Measurements from ENCODE around the gene GPD2.

GPD2 gene

GRCh38 chr2:156532989-156533388 is 96.8 kb downstream of the GPD2 start:
- Histone ChIP-seq H3K27ac (ENCODE audit: extremely low read depth, low read depth, low read length) (no peak overlapping the region), H3K36me3 (ENCODE audit: control insufficient read depth in 2 of 2, insufficient read depth in 1 of 2, low read length in 2 of 2) (no peaks in the 10 kb centered on the region), H3K4me1 (ENCODE audit: control insufficient read depth, insufficient read depth, low read length) (no peaks in the 10 kb centered on the region), H3K9me3 (ENCODE audit: control insufficient read depth, insufficient read depth, low read depth, low read length) (no peaks in the 10 kb centered on the region), H3K4me3 (ENCODE audit: low read depth, low read length) (no peak overlapping the region)
- POLR2A ChIA-PET: no interaction called here
- CTCF ChIA-PET: no interaction called here
- TF ChIP-seq, protein P1, sequence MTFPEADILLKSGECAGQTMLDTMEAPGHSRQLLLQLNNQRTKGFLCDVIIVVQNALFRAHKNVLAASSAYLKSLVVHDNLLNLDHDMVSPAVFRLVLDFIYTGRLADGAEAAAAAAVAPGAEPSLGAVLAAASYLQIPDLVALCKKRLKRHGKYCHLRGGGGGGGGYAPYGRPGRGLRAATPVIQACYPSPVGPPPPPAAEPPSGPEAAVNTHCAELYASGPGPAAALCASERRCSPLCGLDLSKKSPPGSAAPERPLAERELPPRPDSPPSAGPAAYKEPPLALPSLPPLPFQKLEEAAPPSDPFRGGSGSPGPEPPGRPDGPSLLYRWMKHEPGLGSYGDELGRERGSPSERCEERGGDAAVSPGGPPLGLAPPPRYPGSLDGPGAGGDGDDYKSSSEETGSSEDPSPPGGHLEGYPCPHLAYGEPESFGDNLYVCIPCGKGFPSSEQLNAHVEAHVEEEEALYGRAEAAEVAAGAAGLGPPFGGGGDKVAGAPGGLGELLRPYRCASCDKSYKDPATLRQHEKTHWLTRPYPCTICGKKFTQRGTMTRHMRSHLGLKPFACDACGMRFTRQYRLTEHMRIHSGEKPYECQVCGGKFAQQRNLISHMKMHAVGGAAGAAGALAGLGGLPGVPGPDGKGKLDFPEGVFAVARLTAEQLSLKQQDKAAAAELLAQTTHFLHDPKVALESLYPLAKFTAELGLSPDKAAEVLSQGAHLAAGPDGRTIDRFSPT (tag by site-specific recombination; IDR thresholded peaks at IDR 0.05): no peak
- TF ChIP-seq ZNF747 (tag by site-specific recombination; IDR thresholded peaks at IDR 0.05) (no peak), ZSCAN18 (tag by site-specific recombination; IDR thresholded peaks at IDR 0.05) (no peak), ZNF416 (tag by site-specific recombination; IDR thresholded peaks at IDR 0.05) (no peak)
- TF ChIP-seq, protein P2, sequence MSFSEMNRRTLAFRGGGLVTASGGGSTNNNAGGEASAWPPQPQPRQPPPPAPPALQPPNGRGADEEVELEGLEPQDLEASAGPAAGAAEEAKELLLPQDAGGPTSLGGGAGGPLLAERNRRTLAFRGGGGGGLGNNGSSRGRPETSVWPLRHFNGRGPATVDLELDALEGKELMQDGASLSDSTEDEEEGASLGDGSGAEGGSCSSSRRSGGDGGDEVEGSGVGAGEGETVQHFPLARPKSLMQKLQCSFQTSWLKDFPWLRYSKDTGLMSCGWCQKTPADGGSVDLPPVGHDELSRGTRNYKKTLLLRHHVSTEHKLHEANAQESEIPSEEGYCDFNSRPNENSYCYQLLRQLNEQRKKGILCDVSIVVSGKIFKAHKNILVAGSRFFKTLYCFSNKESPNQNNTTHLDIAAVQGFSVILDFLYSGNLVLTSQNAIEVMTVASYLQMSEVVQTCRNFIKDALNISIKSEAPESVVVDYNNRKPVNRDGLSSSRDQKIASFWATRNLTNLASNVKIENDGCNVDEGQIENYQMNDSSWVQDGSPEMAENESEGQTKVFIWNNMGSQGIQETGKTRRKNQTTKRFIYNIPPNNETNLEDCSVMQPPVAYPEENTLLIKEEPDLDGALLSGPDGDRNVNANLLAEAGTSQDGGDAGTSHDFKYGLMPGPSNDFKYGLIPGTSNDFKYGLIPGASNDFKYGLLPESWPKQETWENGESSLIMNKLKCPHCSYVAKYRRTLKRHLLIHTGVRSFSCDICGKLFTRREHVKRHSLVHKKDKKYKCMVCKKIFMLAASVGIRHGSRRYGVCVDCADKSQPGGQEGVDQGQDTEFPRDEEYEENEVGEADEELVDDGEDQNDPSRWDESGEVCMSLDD (tag by site-specific recombination; IDR thresholded peaks at IDR 0.05): no peak
- TF ChIP-seq, protein P3, sequence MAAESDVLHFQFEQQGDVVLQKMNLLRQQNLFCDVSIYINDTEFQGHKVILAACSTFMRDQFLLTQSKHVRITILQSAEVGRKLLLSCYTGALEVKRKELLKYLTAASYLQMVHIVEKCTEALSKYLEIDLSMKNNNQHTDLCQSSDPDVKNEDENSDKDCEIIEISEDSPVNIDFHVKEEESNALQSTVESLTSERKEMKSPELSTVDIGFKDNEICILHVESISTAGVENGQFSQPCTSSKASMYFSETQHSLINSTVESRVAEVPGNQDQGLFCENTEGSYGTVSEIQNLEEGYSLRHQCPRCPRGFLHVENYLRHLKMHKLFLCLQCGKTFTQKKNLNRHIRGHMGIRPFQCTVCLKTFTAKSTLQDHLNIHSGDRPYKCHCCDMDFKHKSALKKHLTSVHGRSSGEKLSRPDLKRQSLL (tag by site-specific recombination; IDR thresholded peaks at IDR 0.05): no peak

- H3K36me3 ChIP-seq (ENCODE audit: control insufficient read depth in 2 of 2, insufficient read depth in 1 of 2, low read length in 2 of 2): no peaks in the 10 kb centered on the region
- ChIA-PET CTCF (no interaction called here), POLR2A (no interaction called here)
- H3K4me1 ChIP-seq (ENCODE audit: control insufficient read depth, insufficient read depth, low read length): no peaks in the 10 kb centered on the region
- TF ChIP-seq ZNF148 (tag by site-specific recombination; IDR thresholded peaks at IDR 0.05; ENCODE audit: borderline replicate concordance) (no peak), SCRT2 (tag by site-specific recombination; IDR thresholded peaks at IDR 0.05) (peak; percentile 67)
- no peak overlapping the region for H3K27ac ChIP-seq (ENCODE audit: extremely low read depth, low read depth, low read length)
- no peak overlapping the region for H3K4me3 ChIP-seq (ENCODE audit: low read depth, low read length)
- no peaks in the 10 kb centered on the region for H3K9me3 ChIP-seq (ENCODE audit: control insufficient read depth, insufficient read depth, low read depth, low read length)
Observed at GRCh38 chr2:156536534-156536933, 100.4 kb downstream of the GPD2 start.

DNA sequence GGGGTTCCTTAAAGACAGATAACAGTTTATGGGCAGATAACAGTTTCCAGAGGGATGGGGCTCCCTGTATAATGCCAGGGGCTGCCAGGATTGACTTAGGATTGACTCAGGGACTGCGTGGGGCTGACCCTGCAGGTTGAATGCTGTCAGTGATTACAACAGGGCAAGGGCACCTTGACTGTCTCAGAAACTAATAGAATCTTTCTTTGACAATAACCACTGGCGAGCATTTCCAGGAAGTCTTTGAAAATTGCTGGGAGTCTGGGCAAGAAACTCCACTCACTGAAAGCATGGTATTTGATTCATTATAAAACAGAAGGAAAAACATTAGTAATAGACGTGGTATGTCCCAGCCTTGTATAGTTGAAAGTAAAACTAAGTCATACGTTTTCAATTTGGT is 101.0 kb downstream of the GPD2 start:
- H3K9me3 ChIP-seq (ENCODE audit: control insufficient read depth, insufficient read depth, low read depth, low read length): no peaks in the 10 kb centered on the region
- H3K36me3 ChIP-seq (ENCODE audit: control insufficient read depth in 2 of 2, insufficient read depth in 1 of 2, low read length in 2 of 2): no peaks in the 10 kb centered on the region
- TF ChIP-seq ZNF704 (tag by site-specific recombination; IDR thresholded peaks at IDR 0.05) (no peak), ZNF23 (tag by site-specific recombination; IDR thresholded peaks at IDR 0.05; ENCODE audit: borderline replicate concordance) (no peak), ZNF792 (tag by site-specific recombination; IDR thresholded peaks at IDR 0.05) (no peak), GLI4 (tag by site-specific recombination; IDR thresholded peaks at IDR 0.05) (no peak), KLF7 (tag by site-specific recombination; IDR thresholded peaks at IDR 0.05; ENCODE audit: borderline replicate concordance) (no peak)
- no peak overlapping the region for H3K27ac ChIP-seq (ENCODE audit: extremely low read depth, low read depth, low read length)
- POLR2A ChIA-PET: no interaction called here
- H3K4me1 ChIP-seq (ENCODE audit: control insufficient read depth, insufficient read depth, low read length): no peaks in the 10 kb centered on the region
- no peak overlapping the region for H3K4me3 ChIP-seq (ENCODE audit: low read depth, low read length)
- CTCF ChIA-PET: no interaction called here
